GM12801 (cell line): Measurements from ENCODE around the gene RHOD.

Experiments used
- TF ChIP-seq, protein P1 (sequence below): IDR thresholded peaks from one replicate; pipeline ENCODE4 v1.5.1; 2011; ENCODE audit warnings: control low read depth; ENCODE audit not compliant: insufficient read length; ENCODE audit errors: extremely low read depth

RHOD gene

DNA sequence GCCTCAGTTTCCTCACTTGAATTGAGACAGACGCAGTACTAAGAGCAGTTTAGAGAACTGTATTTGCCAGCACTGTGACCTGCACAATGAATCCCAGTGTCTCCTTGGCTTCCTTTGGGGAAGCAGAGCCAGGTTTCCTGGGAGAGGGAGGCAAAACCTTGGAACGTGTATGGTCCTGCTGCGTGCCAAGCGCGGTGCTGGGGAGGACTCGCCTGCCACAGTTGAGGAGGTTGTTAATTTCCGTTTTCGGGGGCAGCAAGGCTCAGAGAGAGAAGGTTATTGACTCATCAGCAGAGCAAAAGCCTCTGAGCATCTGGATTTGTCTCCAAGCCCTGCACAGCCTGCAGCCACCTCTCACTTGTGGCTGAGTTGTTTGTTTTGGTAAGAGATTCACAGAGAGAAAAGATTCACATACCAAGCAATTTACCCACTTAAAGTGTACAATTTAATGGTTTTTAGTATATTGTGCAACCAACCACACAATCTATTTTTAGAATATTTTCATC, 22.9 kb upstream of the RHOD start:
- TF ChIP-seq, protein P1, sequence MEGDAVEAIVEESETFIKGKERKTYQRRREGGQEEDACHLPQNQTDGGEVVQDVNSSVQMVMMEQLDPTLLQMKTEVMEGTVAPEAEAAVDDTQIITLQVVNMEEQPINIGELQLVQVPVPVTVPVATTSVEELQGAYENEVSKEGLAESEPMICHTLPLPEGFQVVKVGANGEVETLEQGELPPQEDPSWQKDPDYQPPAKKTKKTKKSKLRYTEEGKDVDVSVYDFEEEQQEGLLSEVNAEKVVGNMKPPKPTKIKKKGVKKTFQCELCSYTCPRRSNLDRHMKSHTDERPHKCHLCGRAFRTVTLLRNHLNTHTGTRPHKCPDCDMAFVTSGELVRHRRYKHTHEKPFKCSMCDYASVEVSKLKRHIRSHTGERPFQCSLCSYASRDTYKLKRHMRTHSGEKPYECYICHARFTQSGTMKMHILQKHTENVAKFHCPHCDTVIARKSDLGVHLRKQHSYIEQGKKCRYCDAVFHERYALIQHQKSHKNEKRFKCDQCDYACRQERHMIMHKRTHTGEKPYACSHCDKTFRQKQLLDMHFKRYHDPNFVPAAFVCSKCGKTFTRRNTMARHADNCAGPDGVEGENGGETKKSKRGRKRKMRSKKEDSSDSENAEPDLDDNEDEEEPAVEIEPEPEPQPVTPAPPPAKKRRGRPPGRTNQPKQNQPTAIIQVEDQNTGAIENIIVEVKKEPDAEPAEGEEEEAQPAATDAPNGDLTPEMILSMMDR, result no peak

DNA sequence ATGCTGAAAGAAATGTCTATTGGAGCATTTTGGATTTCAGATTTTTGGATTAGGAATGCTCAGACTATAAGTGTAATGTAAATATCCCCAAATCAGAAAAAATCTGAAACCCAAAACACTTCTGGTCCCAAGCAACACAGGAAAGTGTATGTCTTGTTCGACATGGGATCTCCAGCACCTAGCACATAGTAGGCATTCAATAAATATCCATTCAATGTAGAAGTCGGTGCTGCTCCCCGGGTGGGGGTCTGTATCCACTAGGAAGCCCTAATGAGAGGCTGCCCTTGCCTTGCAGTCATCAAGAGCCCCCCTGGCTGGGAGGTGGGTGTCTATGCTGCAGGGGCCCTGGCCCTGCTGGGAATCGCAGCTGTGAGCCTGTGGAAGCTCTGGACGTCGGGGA, 22.3 kb upstream of the RHOD start:
- TF ChIP-seq, protein P1, result no peak

DNA sequence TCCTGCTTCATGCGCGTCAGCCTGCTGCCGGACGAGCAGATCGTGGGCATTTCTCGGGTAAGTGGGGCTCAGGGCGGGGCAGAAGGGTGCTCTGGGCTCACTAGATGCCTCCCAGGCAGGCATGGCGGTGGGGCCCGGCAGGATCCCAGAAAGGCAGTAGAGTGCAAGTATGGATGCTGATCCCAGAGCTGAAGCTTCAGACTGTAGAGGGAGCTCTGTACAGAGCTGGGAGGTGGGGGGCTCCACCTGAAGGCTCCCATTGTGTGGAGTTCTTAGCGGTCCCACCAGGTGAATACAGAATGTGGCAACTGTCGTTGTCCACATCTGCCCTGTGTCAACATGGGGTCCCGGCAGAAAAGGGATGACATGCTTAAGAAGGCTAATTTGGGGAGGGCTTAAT, 16.5 kb upstream of the RHOD start:
- TF ChIP-seq, protein P1, result no peak

DNA sequence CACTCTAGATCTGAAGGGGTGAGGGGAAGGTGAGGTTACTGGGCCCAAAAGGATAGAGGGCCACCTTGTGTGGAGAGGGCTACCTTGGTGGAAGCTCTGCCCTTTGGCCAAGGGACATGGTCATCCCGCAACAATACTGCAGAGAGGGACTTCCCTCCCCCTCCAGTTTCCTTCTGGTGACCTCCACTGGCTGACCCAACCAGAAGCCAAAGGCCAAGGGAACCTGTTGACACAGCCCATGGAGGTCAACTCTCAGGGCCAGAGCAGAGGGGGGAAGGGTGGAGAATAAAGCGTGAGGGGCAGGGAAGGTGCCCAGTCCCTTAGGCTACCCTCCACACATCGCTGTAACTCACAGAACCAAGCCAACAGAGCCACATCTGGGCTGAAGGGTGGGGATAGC, 15.0 kb upstream of the RHOD start:
- TF ChIP-seq, protein P1, result no peak

DNA sequence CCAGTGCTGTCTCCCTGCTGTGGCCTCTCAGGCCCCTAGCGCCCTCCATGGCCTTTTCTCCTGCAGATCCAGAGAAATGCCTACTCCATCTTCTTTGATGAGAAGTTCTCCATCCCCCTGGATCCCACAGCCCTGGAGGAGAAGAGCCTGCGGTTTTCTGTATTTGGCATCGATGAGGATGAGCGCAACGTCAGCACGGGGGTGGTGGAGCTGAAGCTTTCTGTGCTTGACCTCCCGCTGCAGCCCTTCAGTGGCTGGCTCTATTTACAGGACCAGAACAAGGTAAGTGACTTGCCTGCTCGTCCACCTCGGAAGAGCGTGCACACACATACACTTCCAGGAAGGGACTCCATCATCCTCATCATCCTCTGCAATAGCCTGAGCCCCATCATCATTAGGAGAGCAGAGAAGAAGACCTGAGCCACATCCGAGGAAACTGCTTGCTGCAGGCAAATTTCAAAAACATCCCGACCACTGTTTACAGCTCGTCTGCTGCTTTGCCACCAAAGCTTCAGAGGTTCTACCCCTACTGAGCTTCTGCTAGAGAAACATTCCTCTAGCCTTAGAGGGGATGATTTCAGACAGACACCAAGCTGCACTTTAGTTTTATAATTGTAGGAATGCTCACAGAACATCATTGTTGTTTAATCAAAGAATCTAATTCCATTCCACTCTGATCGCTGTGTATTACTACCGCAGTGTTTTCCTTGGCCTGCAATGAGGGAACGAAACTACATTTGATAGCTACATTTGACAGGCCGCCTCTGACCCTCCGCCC, 12.9 kb upstream of the RHOD start:
- TF ChIP-seq, protein P1, result no peak

DNA sequence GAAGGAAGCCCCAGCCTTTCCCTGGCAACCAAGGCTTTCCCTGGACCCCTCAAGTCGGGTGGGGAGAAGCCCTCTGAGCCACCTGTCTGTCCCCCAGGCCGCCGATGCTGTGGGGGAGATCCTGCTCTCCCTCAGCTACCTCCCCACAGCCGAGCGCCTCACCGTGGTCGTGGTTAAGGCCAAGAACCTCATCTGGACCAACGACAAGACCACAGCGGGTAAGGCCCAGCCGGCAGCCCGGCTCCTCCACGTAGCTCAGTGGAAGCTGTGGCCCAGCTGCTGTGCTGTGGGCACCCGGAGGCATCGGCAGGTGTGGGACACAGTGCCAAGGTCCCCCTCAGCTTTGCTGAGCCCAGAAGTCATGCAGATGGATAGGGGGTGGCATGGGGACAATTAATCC, 12.2 kb upstream of the RHOD start:
- TF ChIP-seq, protein P1, result no peak

DNA sequence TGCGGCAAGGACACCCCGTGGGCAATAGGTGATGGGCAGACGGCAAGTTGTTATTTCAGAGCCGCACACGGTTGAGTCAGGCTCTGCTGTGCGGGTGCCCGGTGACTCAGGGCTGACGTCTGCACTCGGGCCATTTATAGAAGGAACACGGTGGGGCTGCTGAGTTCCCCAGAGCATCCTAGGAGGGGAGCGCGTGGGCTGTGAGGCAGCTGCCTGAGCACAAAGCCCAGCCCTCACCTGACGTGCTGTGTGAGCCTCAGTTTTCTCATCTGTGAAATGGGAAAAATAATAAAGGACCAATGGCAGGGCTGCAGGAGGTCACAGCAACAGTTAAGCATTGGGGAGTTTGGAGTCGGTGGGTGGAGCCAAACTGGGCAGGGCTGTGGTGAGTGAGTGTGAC, 11.3 kb upstream of the RHOD start:
- TF ChIP-seq, protein P1, result no peak
